NB4 (cell line): ENCODE measurements around the gene MYO7B.

ENCODE experiments used
- DNase-seq: peaks from one replicate; pipeline ENCODE4 v3.0.0; 2010; ENCODE audit warnings: low read depth
- H3K4me3 ChIP-seq: one replicate; pipeline ENCODE4 v1.5.1; 2011; ENCODE audit warnings: mild to moderate bottlenecking, low read depth, low read length, moderate library complexity
- MYC ChIP-seq: IDR thresholded peaks from 2 replicates; pipeline ENCODE4 v1.6.1; 2011; ENCODE audit warnings: low read depth, low read length
- POLR2A ChIP-seq: IDR thresholded peaks from 2 replicates; pipeline ENCODE4 v1.6.1; 2011; ENCODE audit warnings: mild to moderate bottlenecking; ENCODE audit not compliant: insufficient read length; ENCODE audit errors: extremely low read depth
- TF ChIP-seq, protein P1 (sequence below): IDR thresholded peaks from one replicate; pipeline ENCODE4 v1.5.1; 2012; ENCODE audit warnings: low read depth, low read length
- TF ChIP-seq, protein P2 (sequence below): IDR thresholded peaks from 2 replicates; pipeline ENCODE4 v1.6.1; 2011; ENCODE audit warnings: low read depth, low read length

The MYO7B gene

DNA sequence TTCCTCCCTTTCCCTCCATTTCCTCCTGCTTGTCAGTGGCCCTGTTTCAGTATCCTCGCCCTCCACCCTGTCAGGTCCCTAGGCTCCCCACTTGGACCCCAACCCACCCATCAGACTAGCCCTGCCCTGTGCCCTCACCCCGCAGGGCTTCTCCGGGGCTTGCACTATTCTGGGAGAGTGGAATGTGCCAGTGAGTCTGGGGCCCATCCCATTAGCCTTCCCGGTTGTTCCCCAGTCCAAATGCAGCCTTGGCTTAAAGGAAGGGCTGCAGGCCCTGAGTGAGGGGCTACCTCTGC lies 45.5 kb downstream of the MYO7B start:
- H3K4me3 ChIP-seq: no peak overlapping the region
- TF ChIP-seq, protein P1, sequence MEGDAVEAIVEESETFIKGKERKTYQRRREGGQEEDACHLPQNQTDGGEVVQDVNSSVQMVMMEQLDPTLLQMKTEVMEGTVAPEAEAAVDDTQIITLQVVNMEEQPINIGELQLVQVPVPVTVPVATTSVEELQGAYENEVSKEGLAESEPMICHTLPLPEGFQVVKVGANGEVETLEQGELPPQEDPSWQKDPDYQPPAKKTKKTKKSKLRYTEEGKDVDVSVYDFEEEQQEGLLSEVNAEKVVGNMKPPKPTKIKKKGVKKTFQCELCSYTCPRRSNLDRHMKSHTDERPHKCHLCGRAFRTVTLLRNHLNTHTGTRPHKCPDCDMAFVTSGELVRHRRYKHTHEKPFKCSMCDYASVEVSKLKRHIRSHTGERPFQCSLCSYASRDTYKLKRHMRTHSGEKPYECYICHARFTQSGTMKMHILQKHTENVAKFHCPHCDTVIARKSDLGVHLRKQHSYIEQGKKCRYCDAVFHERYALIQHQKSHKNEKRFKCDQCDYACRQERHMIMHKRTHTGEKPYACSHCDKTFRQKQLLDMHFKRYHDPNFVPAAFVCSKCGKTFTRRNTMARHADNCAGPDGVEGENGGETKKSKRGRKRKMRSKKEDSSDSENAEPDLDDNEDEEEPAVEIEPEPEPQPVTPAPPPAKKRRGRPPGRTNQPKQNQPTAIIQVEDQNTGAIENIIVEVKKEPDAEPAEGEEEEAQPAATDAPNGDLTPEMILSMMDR: no peak
- TF ChIP-seq POLR2A (no peak), MYC (no peak)
- TF ChIP-seq, protein P2, sequence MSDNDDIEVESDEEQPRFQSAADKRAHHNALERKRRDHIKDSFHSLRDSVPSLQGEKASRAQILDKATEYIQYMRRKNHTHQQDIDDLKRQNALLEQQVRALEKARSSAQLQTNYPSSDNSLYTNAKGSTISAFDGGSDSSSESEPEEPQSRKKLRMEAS: no peak
- no peak for DNase-seq

DNA sequence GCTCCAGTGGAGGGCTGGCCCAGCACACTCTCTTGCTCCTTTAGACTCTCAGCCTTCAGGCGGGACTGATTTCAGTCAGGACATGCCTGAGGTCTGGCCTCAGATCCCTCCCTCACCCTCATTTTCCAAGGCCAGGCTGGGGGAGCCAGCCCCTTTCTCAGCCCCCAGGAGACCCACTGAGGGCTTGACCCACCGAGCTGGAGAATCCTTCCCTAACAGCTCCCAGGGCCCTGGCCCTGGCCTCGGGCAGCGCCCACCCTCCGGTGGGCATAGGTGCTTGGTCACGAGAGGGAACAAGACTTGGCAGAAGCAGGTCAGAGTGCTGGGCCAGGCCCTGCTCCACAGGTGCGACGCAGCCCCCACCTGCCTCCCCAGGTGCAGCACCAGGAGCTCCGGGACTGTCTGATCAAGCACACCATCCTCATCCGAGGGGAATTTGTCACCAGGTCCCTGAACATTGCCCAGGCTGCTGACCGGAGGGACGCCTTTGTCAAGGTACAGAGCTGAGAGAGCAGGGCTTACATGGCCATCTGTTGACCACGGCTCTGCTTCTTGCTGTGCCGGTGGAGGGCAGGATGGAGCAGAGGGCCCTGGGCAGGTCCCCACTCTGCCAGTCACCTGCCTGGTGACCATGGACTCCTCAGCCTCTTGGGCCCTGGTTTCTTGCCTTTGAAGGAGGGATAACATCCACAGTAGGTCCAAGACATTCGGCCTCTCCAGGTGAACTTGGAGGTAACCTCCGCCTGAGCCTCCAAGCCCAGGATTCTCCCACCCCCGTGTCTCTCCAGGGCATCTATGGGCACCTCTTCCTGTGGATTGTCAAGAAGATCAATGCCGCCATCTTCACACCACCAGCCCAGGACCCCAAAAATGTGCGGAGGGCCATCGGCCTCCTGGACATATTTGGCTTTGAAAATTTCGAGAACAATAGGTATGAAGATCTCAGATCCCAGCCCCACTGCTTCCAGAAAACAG lies 46.3 kb downstream of the MYO7B start:
- TF ChIP-seq, protein P1: no peak
- TF ChIP-seq, protein P2: no peak
- TF ChIP-seq POLR2A: no peak
- TF ChIP-seq MYC: no peak
- no peak overlapping the region for H3K4me3 ChIP-seq
- DNase-seq: no peak

DNA sequence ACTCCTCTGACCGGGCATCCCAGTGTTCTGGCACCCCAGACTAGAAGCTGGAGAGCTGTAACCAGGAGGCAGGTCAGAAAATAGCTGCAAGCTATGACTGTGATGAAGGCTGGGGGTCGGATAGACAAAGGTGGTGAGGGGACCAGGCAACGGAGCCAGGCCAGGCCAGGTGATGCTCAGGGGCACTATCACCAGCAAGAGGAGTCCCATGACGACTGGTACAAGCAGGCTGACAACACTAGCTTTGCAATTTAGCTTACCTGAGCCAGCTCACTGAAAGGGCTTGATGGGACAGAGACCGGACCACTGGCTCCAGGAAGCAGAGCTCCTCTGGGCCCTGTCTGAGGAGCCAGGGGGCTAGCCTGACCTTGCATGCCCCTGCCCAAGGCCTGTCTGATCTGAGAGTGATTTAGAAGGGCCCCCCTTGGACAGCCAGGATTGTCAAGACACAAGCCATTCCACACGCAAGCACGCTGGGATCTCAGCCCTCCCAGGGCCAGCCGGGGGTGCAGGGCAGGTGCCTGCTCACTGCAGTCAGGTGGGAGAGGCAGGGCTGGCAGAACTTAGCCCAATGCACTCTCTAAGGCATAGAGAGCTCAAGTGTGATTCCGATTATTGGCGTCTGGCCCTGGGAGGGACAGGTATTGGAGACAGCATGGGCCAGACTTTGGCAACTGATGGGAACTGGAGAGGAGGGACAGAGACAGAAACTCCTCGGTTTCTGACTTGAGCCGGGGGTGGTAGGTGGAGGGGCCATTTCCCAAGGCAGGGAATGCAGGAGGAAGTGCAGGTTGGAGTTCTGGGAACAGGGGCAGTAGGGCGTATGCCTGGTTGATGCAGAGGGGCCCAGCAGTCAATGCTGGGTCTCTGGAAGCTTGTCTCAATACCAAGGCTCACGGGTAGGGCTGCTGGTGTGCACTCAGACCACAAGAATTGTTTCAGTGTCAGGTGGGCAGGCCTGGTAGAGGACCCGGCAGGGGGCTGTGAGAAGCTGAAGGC lies 47.7 kb downstream of the MYO7B start:
- TF ChIP-seq, protein P2: no peak
- TF ChIP-seq MYC (no peak), POLR2A (no peak)
- TF ChIP-seq, protein P1: no peak
- H3K4me3 ChIP-seq: no peak overlapping the region
- no peak for DNase-seq

DNA sequence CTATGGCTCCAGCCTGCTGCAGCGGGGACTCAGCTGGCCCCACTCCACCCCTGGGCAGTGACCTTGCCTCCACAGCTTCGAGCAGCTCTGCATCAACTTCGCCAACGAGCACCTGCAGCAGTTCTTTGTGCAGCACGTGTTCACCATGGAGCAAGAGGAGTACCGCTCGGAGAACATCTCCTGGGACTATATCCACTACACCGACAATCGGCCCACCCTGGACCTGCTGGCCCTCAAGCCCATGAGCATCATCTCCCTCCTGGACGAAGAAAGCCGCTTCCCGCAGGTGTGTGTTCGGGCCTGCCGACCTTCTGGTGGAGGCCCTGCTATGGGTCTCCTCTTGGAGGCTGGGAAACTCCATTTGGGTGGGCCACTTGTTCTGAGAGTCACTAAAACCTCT lies 48.6 kb downstream of the MYO7B start:
- DNase-seq: no peak
- no peak overlapping the region for H3K4me3 ChIP-seq
- TF ChIP-seq POLR2A (no peak), MYC (no peak)
- TF ChIP-seq, protein P2: no peak
- TF ChIP-seq, protein P1: no peak

DNA sequence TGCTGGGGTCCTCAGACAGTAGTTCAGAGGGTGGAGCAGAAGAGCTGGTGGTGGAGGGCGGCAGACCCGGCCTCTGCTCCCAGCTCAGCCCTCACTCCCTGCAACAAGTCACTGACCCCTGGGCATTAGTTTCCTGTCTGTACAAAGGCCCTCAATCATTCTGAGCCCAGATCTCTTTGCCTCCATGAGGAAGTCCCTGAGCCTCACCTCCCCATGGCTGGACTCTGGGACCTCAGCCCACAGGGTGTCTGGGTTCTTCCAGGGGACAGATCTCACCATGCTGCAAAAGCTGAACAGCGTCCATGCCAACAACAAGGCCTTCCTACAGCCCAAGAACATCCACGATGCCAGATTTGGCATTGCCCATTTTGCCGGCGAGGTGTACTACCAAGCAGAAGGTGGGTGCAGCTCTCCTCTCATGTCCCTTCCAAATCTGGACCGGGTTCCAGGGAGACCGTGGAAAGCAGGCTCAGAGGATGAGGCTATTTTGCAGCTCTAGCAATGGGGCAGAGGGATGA lies 49.1 kb downstream of the MYO7B start:
- DNase-seq: no peak
- TF ChIP-seq POLR2A: no peak
- no peak for TF ChIP-seq MYC
- TF ChIP-seq, protein P1: no peak
- TF ChIP-seq, protein P2: no peak
- no peak overlapping the region for H3K4me3 ChIP-seq
